Progenitor cell of endocrine pancreas (in vitro differentiated cells): ENCODE data around the gene SYT13. TPM values are rescaled to one million over a fixed set of nuclear protein-coding genes. Genes with fewer than 3 reads are reported as not detected.

ENCODE experiments used
- DNase-seq: peaks from one replicate; pipeline ENCODE4 v3.0.0; 2021; ENCODE audit warnings: low spot score; ENCODE audit not compliant: unreplicated experiment
- H3K27ac Mint-ChIP-seq: 2 replicates; pipeline ENCODE4 v1.8.0; 2021; ENCODE audit warnings: mild to moderate bottlenecking, moderate library complexity, mixed read lengths
- H3K27me3 Mint-ChIP-seq: 2 replicates; pipeline ENCODE4 v1.8.0; 2021; ENCODE audit warnings: mixed read lengths
- H3K36me3 Mint-ChIP-seq: 2 replicates; pipeline ENCODE4 v1.8.0; 2022; ENCODE audit warnings: mixed read lengths; ENCODE audit not compliant: insufficient read depth
- H3K4me1 Mint-ChIP-seq: 2 replicates; pipeline ENCODE4 v1.8.0; 2021; ENCODE audit warnings: low read depth, mixed read lengths
- H3K4me3 Mint-ChIP-seq: 2 replicates; pipeline ENCODE4 v1.8.0; 2021; ENCODE audit warnings: low read depth, mild to moderate bottlenecking, moderate library complexity, mixed read lengths
- H3K9me3 Mint-ChIP-seq: 2 replicates; pipeline ENCODE4 v1.8.0; 2021; ENCODE audit warnings: low read depth, mixed read lengths
- CTCF ChIP-seq: fragments of 200-600 bp; sonication (generic); IDR thresholded peaks from one replicate; pipeline ENCODE4 v1.5.0; 2021; ENCODE audit warnings: antibody characterized with exemption, mild to moderate bottlenecking; ENCODE audit not compliant: unreplicated experiment
- total RNA-seq: library from RNA; stranded (reverse); gene quantifications from 2 replicates; pipeline ENCODE4 v1.2.1, GENCODE V29; 2021

SYT13 gene
- total RNA-seq, 1 donor from 2014 or later: 24.5 TPM

DNA sequence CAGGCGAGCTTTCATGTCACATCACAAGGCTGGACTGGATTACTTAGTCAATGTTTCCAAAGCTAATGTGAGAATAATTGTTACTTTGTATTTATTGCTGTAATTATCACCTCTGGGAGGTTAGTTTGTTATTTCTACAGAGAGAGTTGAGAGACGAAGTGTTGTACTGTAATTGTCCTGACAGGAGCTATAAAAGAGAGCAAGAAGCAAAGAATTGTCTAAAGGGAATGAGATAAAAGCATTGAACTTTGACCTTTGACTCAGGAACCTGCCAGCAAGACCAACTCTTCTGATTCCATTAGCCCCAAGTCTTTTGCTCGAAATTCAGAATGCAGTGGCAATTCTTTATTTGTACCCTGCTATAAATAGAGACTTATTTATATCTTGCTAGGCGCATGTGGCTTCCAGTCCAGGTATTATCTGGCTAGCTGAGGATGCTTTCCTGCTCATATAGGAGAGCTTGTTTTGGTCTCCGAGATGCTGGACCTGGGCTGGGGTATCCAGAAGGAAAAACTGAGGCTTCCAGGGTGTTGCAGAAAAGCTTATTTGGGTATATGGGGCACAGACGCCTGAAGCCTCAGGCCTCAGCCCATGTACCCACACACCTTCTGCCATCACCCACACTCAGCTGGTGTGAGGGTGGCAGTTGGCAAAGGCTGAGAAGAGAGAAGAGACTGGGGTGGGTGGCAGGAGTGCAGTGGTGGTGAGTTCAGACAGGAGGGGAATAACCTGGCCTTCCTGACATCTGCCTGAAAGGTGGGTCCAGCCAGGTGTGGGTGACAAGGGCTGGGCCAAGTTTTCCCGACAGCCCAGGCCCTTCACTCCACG, 40.7 kb downstream of the SYT13 start:
- Mint-ChIP-seq H3K4me1 (peaks cover 2% of the 10 kb centered on the region), H3K9me3 (no peaks in the 10 kb centered on the region), H3K27ac (no peak overlapping the region), H3K4me3 (no peak overlapping the region), H3K36me3 (peaks cover 8% of the 10 kb centered on the region), H3K27me3 (no peaks in the 10 kb centered on the region)
- DNase-seq: no peak
- no peak for TF ChIP-seq CTCF

DNA sequence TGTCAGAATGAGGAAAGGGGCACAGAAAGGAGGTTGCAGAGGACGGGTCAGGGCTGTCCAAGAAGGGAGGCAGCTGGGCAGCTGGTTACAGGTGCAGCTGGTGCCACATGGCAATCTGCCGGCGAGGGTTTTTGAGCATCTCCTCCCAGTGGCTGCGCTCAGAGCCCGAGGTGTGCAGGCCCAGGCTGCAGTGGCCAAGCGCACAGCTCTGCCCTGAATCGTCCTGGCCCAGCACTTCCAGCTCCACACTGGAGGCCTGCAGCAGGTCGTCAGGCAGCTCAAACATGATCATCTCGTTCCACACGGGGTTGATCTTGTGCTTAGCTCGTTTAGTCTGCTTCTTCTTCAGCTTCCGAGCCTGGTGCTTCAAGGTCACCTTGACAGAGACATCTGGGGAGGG, 42.2 kb downstream of the SYT13 start:
- peaks cover 3% of the 10 kb centered on the region for H3K36me3 Mint-ChIP-seq
- no peak overlapping the region for H3K27ac Mint-ChIP-seq
- no peaks in the 10 kb centered on the region for H3K27me3 Mint-ChIP-seq
- no peak for TF ChIP-seq CTCF
- no peaks in the 10 kb centered on the region for H3K9me3 Mint-ChIP-seq
- no peak overlapping the region for H3K4me3 Mint-ChIP-seq
- H3K4me1 Mint-ChIP-seq: peaks cover 2% of the 10 kb centered on the region
- DNase-seq: no peak

GRCh38 chr11:45239733-45240132, 46.4 kb downstream of the SYT13 start:
- no peak for DNase-seq
- no peaks in the 10 kb centered on the region for H3K4me1 Mint-ChIP-seq
- H3K27me3 Mint-ChIP-seq: peaks cover 25% of the 10 kb centered on the region
- no peaks in the 10 kb centered on the region for H3K9me3 Mint-ChIP-seq
- no peak for TF ChIP-seq CTCF
- no peak overlapping the region for H3K4me3 Mint-ChIP-seq
- H3K27ac Mint-ChIP-seq: no peak overlapping the region
- no peaks in the 10 kb centered on the region for H3K36me3 Mint-ChIP-seq

DNA sequence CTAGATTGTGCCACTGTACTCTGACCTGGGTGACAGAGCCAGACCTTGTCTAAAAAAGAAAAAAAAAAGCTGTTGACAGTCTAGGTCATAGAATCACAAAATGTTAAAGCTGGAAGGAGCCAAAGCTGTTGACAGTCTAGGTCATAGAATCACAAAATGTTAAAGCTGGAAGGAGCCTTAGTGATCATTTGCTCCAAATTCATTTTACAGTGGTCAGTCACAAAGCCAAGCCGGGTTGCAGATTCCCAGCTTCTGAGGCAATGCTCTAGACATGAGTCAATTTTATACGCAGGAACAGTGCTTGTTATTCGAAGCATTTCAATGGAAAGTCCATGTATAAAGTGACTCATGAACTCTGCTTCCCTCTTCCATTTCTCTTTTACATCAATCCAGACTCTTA, 47.4 kb downstream of the SYT13 start:
- Mint-ChIP-seq H3K27ac (no peak overlapping the region), H3K4me3 (no peak overlapping the region), H3K4me1 (no peaks in the 10 kb centered on the region), H3K9me3 (no peaks in the 10 kb centered on the region), H3K27me3 (peaks cover 25% of the 10 kb centered on the region), H3K36me3 (no peaks in the 10 kb centered on the region)
- TF ChIP-seq CTCF: no peak
- DNase-seq: no peak

GRCh38 chr11:45237711-45238315, 48.3 kb downstream of the SYT13 start:
- TF ChIP-seq CTCF: no peak
- peak overlapping the region; percentile 33 for H3K27ac Mint-ChIP-seq
- DNase-seq: no peak
- no peaks in the 10 kb centered on the region for H3K9me3 Mint-ChIP-seq
- no peaks in the 10 kb centered on the region for H3K4me1 Mint-ChIP-seq
- no peak overlapping the region for H3K4me3 Mint-ChIP-seq
- H3K36me3 Mint-ChIP-seq: no peaks in the 10 kb centered on the region
- H3K27me3 Mint-ChIP-seq: peaks cover 25% of the 10 kb centered on the region
